ENCODE measurements around the gene USP17L25. TPM values are rescaled to one million over a fixed set of nuclear protein-coding genes. Genes with fewer than 3 reads are reported as not detected.
"Not testable (repeated sequence)": the region's sequence is repeated elsewhere in the genome, so short reads cannot be mapped to it uniquely, and the experiment has no call there.

USP17L25 gene
- total RNA-seq (ENCODE audit: unreplicated experiment) = not detected
- long read RNA-seq = 0 reads

GRCh38 chr4:9329611-9330010 lies at the start of gene USP17L25:
Gene USP17L25, plus strand, starts transcription at chr4:9329911. Its CDS starts 0 bp downstream, at chr4:9329911.
- not testable (repeated sequence) for H3K4me1 Mint-ChIP-seq (ENCODE audit: unreplicated experiment); H3K27me3 Mint-ChIP-seq (ENCODE audit: unreplicated experiment); H3K4me3 Mint-ChIP-seq (ENCODE audit: unreplicated experiment); H3K27ac Mint-ChIP-seq (ENCODE audit: unreplicated experiment); H3K36me3 Mint-ChIP-seq (ENCODE audit: low read depth, unreplicated experiment); H3K9me3 Mint-ChIP-seq (ENCODE audit: unreplicated experiment); DNase-seq (ENCODE audit: low spot score)

- not testable (repeated sequence) for H3K4me1 Mint-ChIP-seq (ENCODE audit: unreplicated experiment); H3K36me3 Mint-ChIP-seq (ENCODE audit: low read depth, unreplicated experiment); H3K9me3 Mint-ChIP-seq (ENCODE audit: unreplicated experiment); H3K27ac Mint-ChIP-seq (ENCODE audit: unreplicated experiment); H3K4me3 Mint-ChIP-seq (ENCODE audit: unreplicated experiment); DNase-seq (ENCODE audit: low spot score); H3K27me3 Mint-ChIP-seq (ENCODE audit: unreplicated experiment)
Observed at GRCh38 chr4:9324191-9324590, 5.5 kb upstream of the USP17L25 start.

- H3K27me3 Mint-ChIP-seq (ENCODE audit: unreplicated experiment); H3K9me3 Mint-ChIP-seq (ENCODE audit: unreplicated experiment); H3K4me1 Mint-ChIP-seq (ENCODE audit: unreplicated experiment); H3K27ac Mint-ChIP-seq (ENCODE audit: unreplicated experiment); H3K36me3 Mint-ChIP-seq (ENCODE audit: low read depth, unreplicated experiment); DNase-seq (ENCODE audit: low spot score); H3K4me3 Mint-ChIP-seq (ENCODE audit: unreplicated experiment): not testable (repeated sequence)
Observed at GRCh38 chr4:9324865-9325264, 4.8 kb upstream of the USP17L25 start, which contains the start of gene USP17L24. Gene USP17L24, plus strand, starts transcription at chr4:9325165. Its CDS starts 0 bp downstream, at chr4:9325165.

- H3K36me3 Mint-ChIP-seq (ENCODE audit: low read depth, unreplicated experiment); H3K9me3 Mint-ChIP-seq (ENCODE audit: unreplicated experiment); H3K4me3 Mint-ChIP-seq (ENCODE audit: unreplicated experiment); H3K27me3 Mint-ChIP-seq (ENCODE audit: unreplicated experiment); H3K4me1 Mint-ChIP-seq (ENCODE audit: unreplicated experiment); DNase-seq (ENCODE audit: low spot score); H3K27ac Mint-ChIP-seq (ENCODE audit: unreplicated experiment): not testable (repeated sequence)
Observed at GRCh38 chr4:9334358-9334757, 4.6 kb downstream of the USP17L25 start, which contains the start of gene USP17L26. Gene USP17L26, plus strand, starts transcription at chr4:9334658. Its CDS starts 0 bp downstream, at chr4:9334658.

- not testable (repeated sequence) for H3K36me3 Mint-ChIP-seq (ENCODE audit: low read depth, unreplicated experiment); H3K4me1 Mint-ChIP-seq (ENCODE audit: unreplicated experiment); H3K4me3 Mint-ChIP-seq (ENCODE audit: unreplicated experiment); H3K27me3 Mint-ChIP-seq (ENCODE audit: unreplicated experiment); H3K27ac Mint-ChIP-seq (ENCODE audit: unreplicated experiment); H3K9me3 Mint-ChIP-seq (ENCODE audit: unreplicated experiment); DNase-seq (ENCODE audit: low spot score)
Observed at GRCh38 chr4:9339103-9339502, 9.4 kb downstream of the USP17L25 start, which contains the start of gene USP17L5. Gene USP17L5, plus strand, starts transcription at chr4:9339403. Its CDS starts 0 bp downstream, at chr4:9339403.

GRCh38 chr4:9343848-9344247 lies 14.1 kb downstream of the USP17L25 start, which contains the start of gene USP17L27:
Gene USP17L27, plus strand, starts transcription at chr4:9344148. Its CDS starts 0 bp downstream, at chr4:9344148.
- H3K4me3 Mint-ChIP-seq (ENCODE audit: unreplicated experiment); H3K4me1 Mint-ChIP-seq (ENCODE audit: unreplicated experiment); H3K27me3 Mint-ChIP-seq (ENCODE audit: unreplicated experiment); DNase-seq (ENCODE audit: low spot score); H3K9me3 Mint-ChIP-seq (ENCODE audit: unreplicated experiment); H3K36me3 Mint-ChIP-seq (ENCODE audit: low read depth, unreplicated experiment); H3K27ac Mint-ChIP-seq (ENCODE audit: unreplicated experiment): not testable (repeated sequence)

- H3K4me3 Mint-ChIP-seq (ENCODE audit: unreplicated experiment); H3K9me3 Mint-ChIP-seq (ENCODE audit: unreplicated experiment); H3K27me3 Mint-ChIP-seq (ENCODE audit: unreplicated experiment); H3K27ac Mint-ChIP-seq (ENCODE audit: unreplicated experiment); DNase-seq (ENCODE audit: low spot score); H3K36me3 Mint-ChIP-seq (ENCODE audit: low read depth, unreplicated experiment); H3K4me1 Mint-ChIP-seq (ENCODE audit: unreplicated experiment): not testable (repeated sequence)
Observed at GRCh38 chr4:9348593-9348992, 18.9 kb downstream of the USP17L25 start, which contains the start of gene USP17L28. Gene USP17L28, plus strand, starts transcription at chr4:9348893. Its CDS starts 0 bp downstream, at chr4:9348893.

- not testable (repeated sequence) for H3K27ac Mint-ChIP-seq (ENCODE audit: unreplicated experiment); H3K9me3 Mint-ChIP-seq (ENCODE audit: unreplicated experiment); H3K36me3 Mint-ChIP-seq (ENCODE audit: low read depth, unreplicated experiment); DNase-seq (ENCODE audit: low spot score); H3K27me3 Mint-ChIP-seq (ENCODE audit: unreplicated experiment); H3K4me1 Mint-ChIP-seq (ENCODE audit: unreplicated experiment); H3K4me3 Mint-ChIP-seq (ENCODE audit: unreplicated experiment)
Observed at GRCh38 chr4:9350866-9351265, 21.2 kb downstream of the USP17L25 start.

- not testable (repeated sequence) for DNase-seq (ENCODE audit: low spot score); H3K36me3 Mint-ChIP-seq (ENCODE audit: low read depth, unreplicated experiment); H3K27me3 Mint-ChIP-seq (ENCODE audit: unreplicated experiment); H3K4me1 Mint-ChIP-seq (ENCODE audit: unreplicated experiment); H3K9me3 Mint-ChIP-seq (ENCODE audit: unreplicated experiment); H3K27ac Mint-ChIP-seq (ENCODE audit: unreplicated experiment); H3K4me3 Mint-ChIP-seq (ENCODE audit: unreplicated experiment)
Observed at GRCh38 chr4:9353338-9353737, 23.6 kb downstream of the USP17L25 start, which contains the start of gene USP17L29. Gene USP17L29, plus strand, starts transcription at chr4:9353638. Its CDS starts 0 bp downstream, at chr4:9353638.

GRCh38 chr4:9362829-9363228 lies 33.1 kb downstream of the USP17L25 start, which contains the start of gene USP17L30:
Gene USP17L30, plus strand, starts transcription at chr4:9363129. Its CDS starts 0 bp downstream, at chr4:9363129.
- not testable (repeated sequence) for H3K27me3 Mint-ChIP-seq (ENCODE audit: unreplicated experiment); H3K4me1 Mint-ChIP-seq (ENCODE audit: unreplicated experiment); H3K36me3 Mint-ChIP-seq (ENCODE audit: low read depth, unreplicated experiment); DNase-seq (ENCODE audit: low spot score); H3K4me3 Mint-ChIP-seq (ENCODE audit: unreplicated experiment); H3K9me3 Mint-ChIP-seq (ENCODE audit: unreplicated experiment); H3K27ac Mint-ChIP-seq (ENCODE audit: unreplicated experiment)

- H3K36me3 Mint-ChIP-seq (ENCODE audit: low read depth, unreplicated experiment); H3K27ac Mint-ChIP-seq (ENCODE audit: unreplicated experiment); H3K27me3 Mint-ChIP-seq (ENCODE audit: unreplicated experiment); DNase-seq (ENCODE audit: low spot score); H3K4me3 Mint-ChIP-seq (ENCODE audit: unreplicated experiment); H3K9me3 Mint-ChIP-seq (ENCODE audit: unreplicated experiment); H3K4me1 Mint-ChIP-seq (ENCODE audit: unreplicated experiment): not testable (repeated sequence)
Observed at GRCh38 chr4:9379881-9380280, 50.2 kb downstream of the USP17L25 start.

Data from endothelial cell (in vitro differentiated cells).